Parathyroid adenoma (tissue), 2 donors: Measurements from ENCODE around the gene SLC9A6.
"Not testable (repeated sequence)": the region's sequence is repeated elsewhere in the genome, so short reads cannot be mapped to it uniquely, and the experiment has no call there.

Experiments
- H2AFZ ChIP-seq: fragments of 300-600 bp; sonication (generic); one replicate; pipeline ENCODE4 v1.7.0; 2017; ENCODE audit warnings: antibody characterized with exemption, mild to moderate bottlenecking
- H3K27ac ChIP-seq: fragments of 300-600 bp; sonication (generic); one replicate; pipeline ENCODE4 v1.7.0; 2017
- H3K27me3 ChIP-seq: fragments of 300-600 bp; sonication (generic); one replicate; pipeline ENCODE4 v1.7.0; 2017; ENCODE audit warnings: low read length; ENCODE audit not compliant: control insufficient read depth, insufficient read depth
- H3K36me3 ChIP-seq: fragments of 300-600 bp; sonication (generic); one replicate; pipeline ENCODE4 v1.7.0; 2017; ENCODE audit warnings: low read length; ENCODE audit not compliant: control insufficient read depth, insufficient read depth
- H3K4me1 ChIP-seq: fragments of 300-600 bp; sonication (generic); one replicate; pipeline ENCODE4 v1.7.0; 2017; ENCODE audit warnings: control low read depth
- H3K4me2 ChIP-seq: fragments of 300-600 bp; sonication (generic); one replicate; pipeline ENCODE4 v1.7.0; 2017; ENCODE audit warnings: low read length
- H3K4me3 ChIP-seq: fragments of 300-600 bp; sonication (generic); one replicate; pipeline ENCODE4 v1.7.0; 2017; ENCODE audit warnings: low read depth, low read length
- H3K79me2 ChIP-seq: fragments of 300-600 bp; sonication (generic); one replicate; pipeline ENCODE4 v1.7.0; 2017; ENCODE audit warnings: control low read depth
- H3K9ac ChIP-seq: fragments of 300-600 bp; sonication (generic); one replicate; pipeline ENCODE4 v1.7.0; 2017; ENCODE audit warnings: mild to moderate bottlenecking
- H3K9me3 ChIP-seq: fragments of 300-600 bp; sonication (generic); one replicate; pipeline ENCODE4 v1.7.0; 2017; ENCODE audit warnings: low read length; ENCODE audit not compliant: control insufficient read depth
- TF ChIP-seq, protein P1 (sequence below): fragments of 300-600 bp; sonication (generic); IDR thresholded peaks from one replicate; pipeline ENCODE4 v1.7.0; 2017; ENCODE audit warnings: antibody characterized with exemption, mild to moderate bottlenecking
- donor health status: primary hyperparathyroidism.

SLC9A6 gene

GRCh38 chrX:136047016-136047642 lies 61.9 kb downstream of the SLC9A6 start:
- Histone ChIP-seq H3K4me3 (peak overlapping the region; percentile 31), H3K27me3 (no peaks in the 10 kb centered on the region), H3K4me1 (peaks cover 20% of the 10 kb centered on the region), H3K27ac (peak overlapping the region; percentile 95), H3K9ac (no peak overlapping the region), H3K9me3 (no peaks in the 10 kb centered on the region), H3K4me2 (peak overlapping the region; percentile 47), H3K36me3 (no peaks in the 10 kb centered on the region), H3K79me2 (no peaks in the 10 kb centered on the region), H2AFZ (no peak overlapping the region)
- TF ChIP-seq, protein P1, sequence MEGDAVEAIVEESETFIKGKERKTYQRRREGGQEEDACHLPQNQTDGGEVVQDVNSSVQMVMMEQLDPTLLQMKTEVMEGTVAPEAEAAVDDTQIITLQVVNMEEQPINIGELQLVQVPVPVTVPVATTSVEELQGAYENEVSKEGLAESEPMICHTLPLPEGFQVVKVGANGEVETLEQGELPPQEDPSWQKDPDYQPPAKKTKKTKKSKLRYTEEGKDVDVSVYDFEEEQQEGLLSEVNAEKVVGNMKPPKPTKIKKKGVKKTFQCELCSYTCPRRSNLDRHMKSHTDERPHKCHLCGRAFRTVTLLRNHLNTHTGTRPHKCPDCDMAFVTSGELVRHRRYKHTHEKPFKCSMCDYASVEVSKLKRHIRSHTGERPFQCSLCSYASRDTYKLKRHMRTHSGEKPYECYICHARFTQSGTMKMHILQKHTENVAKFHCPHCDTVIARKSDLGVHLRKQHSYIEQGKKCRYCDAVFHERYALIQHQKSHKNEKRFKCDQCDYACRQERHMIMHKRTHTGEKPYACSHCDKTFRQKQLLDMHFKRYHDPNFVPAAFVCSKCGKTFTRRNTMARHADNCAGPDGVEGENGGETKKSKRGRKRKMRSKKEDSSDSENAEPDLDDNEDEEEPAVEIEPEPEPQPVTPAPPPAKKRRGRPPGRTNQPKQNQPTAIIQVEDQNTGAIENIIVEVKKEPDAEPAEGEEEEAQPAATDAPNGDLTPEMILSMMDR, result no peak

DNA sequence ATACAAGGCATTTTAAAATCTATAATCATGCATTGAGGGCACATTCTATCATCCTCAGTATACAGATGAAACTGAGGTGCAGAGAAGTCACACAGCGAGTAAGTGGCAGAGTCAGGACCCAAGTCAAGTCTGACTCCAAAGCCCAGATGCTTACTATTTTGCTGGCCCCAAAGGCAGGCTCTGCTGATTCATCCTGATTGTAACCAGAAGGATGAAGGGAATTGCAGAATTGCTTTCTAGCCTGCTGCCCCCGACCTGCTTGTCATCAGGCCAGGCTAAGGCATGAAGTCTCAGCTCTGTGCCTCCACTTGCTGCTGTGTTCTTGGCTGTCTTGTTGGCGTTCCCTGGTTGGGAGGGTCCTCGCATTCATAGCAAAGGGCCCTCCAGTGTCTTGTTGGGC lies 62.7 kb downstream of the SLC9A6 start:
- H3K9ac ChIP-seq, result no peak overlapping the region
- peak overlapping the region; percentile 8 for H3K4me2 ChIP-seq
- H3K4me3 ChIP-seq, result no peak overlapping the region
- H3K36me3 ChIP-seq, result no peaks in the 10 kb centered on the region
- no peaks in the 10 kb centered on the region for H3K27me3 ChIP-seq
- H3K79me2 ChIP-seq, result no peaks in the 10 kb centered on the region
- H3K4me1 ChIP-seq, result peaks cover 20% of the 10 kb centered on the region
- H2AFZ ChIP-seq, result no peak overlapping the region
- TF ChIP-seq, protein P1, result no peak
- H3K9me3 ChIP-seq, result no peaks in the 10 kb centered on the region
- peak overlapping the region; percentile 95 for H3K27ac ChIP-seq

DNA sequence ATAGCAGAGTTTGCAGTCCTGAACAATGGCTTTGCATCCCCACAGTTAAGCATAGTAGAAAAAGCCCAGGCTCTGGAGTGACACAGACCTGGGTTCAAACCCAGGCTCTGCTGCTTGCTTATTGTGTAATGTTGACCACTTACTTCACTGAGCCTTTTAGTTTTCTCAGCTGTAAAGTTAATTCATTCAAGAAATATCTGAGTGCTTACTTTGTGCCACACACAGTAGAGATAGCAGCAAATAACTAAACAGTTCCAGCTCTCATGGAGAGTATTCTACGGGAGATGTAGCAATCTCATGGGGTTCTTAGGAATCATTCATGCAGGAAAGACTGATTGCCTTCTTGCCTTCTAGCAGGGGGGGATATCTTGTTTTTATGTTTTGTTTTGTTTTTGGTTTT lies 63.2 kb downstream of the SLC9A6 start:
- TF ChIP-seq, protein P1, result no peak
- H3K27me3 ChIP-seq, result no peaks in the 10 kb centered on the region
- peak overlapping the region; percentile 95 for H3K27ac ChIP-seq
- no peak overlapping the region for H3K9ac ChIP-seq
- no peaks in the 10 kb centered on the region for H3K79me2 ChIP-seq
- no peak overlapping the region for H3K4me2 ChIP-seq
- no peaks in the 10 kb centered on the region for H3K36me3 ChIP-seq
- no peaks in the 10 kb centered on the region for H3K9me3 ChIP-seq
- H3K4me3 ChIP-seq, result no peak overlapping the region
- peaks cover 20% of the 10 kb centered on the region for H3K4me1 ChIP-seq
- H2AFZ ChIP-seq, result no peak overlapping the region

GRCh38 chrX:136049608-136050007 lies 64.4 kb downstream of the SLC9A6 start:
- no peaks in the 10 kb centered on the region for H3K27me3 ChIP-seq
- peak overlapping the region; percentile 24 for H3K27ac ChIP-seq
- H3K36me3 ChIP-seq, result no peaks in the 10 kb centered on the region
- no peak overlapping the region for H3K4me3 ChIP-seq
- peaks cover 20% of the 10 kb centered on the region for H3K4me1 ChIP-seq
- no peaks in the 10 kb centered on the region for H3K9me3 ChIP-seq
- no peak overlapping the region for H3K4me2 ChIP-seq
- no peak overlapping the region for H2AFZ ChIP-seq
- H3K9ac ChIP-seq, result no peak overlapping the region
- TF ChIP-seq, protein P1, result no peak
- no peaks in the 10 kb centered on the region for H3K79me2 ChIP-seq

- H3K9ac ChIP-seq, H3K36me3 ChIP-seq, H3K79me2 ChIP-seq, H3K27ac ChIP-seq, H3K4me3 ChIP-seq, H3K27me3 ChIP-seq, H3K9me3 ChIP-seq, H3K4me2 ChIP-seq, H2AFZ ChIP-seq: not testable (repeated sequence)
- H3K4me1 ChIP-seq, result peaks cover 17% of the 10 kb centered on the region
Measured at GRCh38 chrX:136050875-136051274, 65.6 kb downstream of the SLC9A6 start.
